ENCODE data around the gene FGFR2.

- no peak for TF ChIP-seq POLR2A (IDR thresholded peaks at IDR 0.05)
- no peak for TF ChIP-seq CTCF (IDR thresholded peaks at IDR 0.05)
Observed at GRCh38 chr10:121594076-121594475, 4.2 kb downstream of the FGFR2 start.

Data from suprapubic skin (tissue), 3 donors.